SIG-M5 treated with dmso at 0.1 percent for 504 hours (cell line): Measurements from ENCODE around the gene TMEM130.
A peak's percentile ranks its signal among the peaks of the same experiment; 100 is the strongest.

Experiments
- DNase-seq: peaks from one replicate; lab custom pipeline; 2025; ENCODE audit not compliant: unreplicated experiment; lab: John Stamatoyannopoulos, UW

TMEM130 gene

DNA sequence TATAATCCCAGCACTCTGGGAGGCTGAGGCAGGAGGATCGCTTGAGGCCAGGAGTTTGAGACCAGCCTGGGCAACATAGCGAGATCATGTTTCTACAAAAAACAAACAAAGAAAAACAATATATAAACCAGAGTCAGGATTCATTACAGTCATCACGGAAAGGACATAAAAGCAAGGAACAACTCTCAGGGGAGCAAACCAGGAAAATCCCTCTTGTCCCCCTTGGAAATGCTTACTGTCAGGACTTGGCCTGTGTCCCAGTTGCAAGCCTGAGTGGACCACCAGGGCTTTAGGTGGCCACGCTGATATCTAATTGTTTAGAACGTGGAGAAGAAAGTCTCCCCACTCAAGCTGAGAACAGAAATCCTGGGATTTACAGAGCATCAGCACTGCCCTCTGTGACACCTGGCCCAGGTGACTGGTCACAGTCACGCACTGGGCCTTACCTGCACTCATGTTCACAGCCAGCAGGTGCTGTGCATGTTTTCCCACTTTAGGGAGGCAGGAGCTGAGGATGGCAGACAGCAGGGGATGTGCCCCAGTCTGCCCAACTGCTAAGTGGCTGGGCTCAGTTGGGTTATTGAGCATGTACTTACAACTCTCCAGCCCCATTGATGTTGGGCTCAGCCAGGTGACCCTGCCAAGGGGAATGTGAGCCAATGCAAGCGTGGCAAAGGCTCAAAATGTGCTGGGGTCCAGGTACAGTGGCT is 60.9 kb downstream of the TMEM130 start:
- no peak for DNase-seq

DNA sequence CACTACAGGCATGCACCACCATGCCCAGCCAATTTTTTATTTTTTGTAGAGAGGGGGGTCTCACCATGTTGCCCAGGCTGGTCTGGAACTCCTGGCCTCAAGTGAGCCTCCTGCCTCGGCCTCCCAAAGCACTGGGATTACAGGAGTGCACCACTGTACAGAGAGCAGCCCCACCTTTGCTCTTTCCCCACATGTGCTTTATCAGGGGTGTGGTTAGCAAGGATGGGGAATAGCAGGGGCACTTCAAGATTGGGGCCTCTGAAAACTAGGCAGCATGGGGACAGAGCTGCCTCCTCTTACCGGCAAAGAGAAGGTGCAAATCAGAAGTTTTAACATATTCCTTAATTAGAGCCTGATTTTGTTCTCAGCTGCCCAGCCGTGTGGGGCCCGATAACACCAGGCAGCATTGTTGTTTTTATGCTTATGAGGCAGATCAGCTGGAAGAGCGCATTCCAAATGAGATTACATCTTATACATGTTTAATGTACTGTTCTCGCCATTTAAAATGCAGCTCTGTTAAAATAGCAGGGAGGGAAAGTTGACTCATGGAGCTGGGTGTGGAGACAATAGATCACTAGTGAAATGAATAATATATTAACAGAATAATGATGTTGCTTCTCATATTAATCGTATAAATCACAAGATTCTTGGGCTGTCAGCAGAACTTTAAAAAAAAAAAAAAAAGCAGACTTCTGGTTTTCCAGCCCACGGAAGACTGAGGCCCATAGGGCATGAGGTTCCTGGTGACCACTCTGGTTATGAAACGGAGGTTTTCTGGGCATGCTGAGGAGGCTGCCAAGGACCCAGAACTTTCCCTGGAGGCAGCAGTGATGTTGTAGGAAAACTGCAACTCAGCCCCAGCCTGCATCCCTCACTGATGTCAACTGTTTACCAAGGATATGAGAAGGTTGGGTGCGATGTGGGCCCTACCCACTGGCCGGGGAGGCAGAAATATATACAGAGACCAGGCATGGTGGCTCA is 62.5 kb downstream of the TMEM130 start:
- no peak for DNase-seq

DNA sequence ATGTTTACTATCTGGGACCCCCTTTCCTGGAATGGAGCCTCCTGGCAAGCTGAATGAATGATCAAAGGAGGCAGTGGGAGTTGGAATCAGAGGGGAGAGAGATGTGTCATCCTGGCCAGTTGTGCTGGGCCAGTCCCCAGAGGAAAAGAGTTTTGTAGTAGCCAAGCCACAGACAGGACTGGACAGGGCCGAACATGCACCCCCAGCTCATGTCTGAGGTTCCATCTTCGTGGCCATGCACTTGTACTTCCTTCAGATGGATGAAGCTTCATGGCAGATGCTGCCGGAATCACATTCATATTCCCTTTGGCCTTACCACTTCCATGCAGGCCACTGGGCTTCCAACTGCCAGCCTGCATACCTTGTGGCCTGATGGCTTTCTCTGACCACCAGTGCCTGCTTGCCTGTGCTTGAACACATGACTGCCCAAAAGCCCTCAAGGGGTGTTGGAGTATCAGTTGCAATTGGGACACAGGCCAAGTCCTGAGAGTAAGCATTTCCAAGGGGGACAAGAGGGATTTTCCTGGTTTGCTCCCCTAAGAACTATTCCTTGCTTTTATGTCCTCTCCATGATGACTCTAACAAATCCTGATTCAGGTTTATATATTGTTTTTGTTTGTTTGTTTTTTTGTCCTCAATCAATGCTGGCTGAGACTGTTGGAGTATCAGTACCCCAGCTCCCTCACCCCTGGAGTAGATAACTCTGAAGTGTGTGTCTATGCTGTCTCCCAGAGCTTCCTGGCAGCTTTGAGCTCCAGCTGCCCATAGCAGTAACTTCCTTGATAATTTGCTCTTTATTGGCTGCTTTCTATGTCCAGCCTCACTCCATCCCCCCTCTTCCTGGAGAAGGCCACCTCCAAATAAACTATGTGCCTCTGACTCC is 63.6 kb downstream of the TMEM130 start:
- DNase-seq: no peak

DNA sequence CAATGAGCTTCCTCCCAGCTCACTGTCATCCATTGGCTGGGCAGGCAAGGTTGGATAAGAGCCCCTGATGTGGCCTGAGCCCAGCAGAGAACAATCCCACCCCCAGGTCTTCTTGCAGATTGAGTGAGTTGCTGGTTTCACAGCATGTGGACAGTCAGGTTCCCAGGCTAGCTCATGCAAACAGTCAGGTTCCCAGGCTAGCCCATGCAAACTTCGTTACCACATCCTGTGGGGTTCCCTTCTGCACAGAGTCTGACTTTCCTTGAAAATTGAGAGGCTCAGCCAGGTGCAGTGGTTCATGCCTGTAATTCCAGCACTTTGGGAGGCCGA is 67.1 kb downstream of the TMEM130 start:
- no peak for DNase-seq

DNA sequence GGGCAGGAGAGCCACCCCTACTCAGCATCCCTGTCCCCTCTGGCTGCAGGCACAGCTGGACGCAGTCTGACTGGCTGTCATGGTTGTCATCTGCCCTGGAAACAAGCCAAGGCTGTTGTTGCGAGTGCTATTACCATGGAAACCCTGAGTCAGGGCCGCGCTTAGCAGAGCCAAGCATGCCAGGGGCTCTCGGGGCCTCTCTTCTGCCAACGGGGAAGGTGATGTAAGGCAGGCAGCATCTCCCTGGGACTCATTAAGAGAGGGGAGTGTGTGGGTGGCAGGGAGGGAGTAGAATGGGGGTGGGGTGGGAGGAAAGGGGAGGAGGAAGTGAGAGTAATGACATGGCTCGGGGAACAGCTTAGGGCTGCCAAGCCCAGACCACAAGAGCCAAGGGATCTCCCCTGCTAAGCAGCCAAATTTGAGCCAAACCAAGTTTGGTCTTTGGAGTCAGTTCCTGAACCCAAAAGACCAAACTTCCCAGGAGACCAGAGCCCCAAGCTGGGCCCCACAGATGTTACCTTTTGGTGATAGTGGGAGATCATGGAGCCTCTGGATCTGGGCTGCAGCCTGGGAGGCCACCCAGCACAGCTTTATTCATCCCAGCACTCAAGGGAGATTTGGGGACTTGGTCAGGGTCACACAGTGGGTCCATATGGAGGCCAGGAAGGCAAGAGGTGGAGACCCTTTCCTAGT is 67.6 kb downstream of the TMEM130 start:
- DNase-seq: peak; percentile 88

DNA sequence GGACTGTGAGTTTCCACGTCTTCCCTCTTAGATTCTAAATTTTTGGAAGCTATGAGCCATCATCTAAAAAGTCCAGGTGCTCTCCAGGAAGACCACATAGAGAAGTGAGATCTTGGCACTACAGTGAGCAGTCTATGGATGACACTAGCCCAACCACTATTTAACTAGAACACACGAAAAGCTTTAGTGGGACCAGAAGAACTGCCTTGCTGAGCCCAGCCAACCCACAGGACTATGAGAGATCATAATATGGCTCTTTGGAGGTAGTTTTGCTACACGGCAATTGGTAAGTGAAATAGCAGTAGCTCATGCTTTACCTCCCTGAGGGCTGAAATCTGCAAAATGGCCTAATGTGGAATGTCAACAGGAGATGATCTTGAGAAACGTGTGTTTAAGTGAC is 68.8 kb downstream of the TMEM130 start:
- no peak for DNase-seq

DNA sequence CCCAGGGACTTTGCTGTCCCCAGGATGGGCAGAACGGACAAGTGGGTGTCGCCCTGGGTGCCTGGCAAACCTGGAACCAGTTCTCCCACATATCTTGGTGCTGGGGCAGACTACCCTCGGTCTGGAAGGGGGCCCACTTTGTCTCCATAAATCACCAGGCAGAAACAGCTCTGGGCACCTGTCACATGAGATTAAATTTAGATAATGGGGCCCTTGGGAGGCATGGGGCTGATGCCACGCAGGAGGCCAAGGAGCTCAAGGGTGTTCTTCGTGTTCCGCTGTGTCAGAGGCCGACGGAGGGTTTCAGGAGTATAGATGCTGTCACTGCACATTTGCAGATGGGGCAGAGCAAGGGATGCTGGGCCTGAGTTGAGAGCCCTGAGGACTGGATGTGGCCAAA is 72.7 kb downstream of the TMEM130 start:
- DNase-seq: peak; percentile 37
